Smooth muscle cell (in vitro differentiated cells): ENCODE data around the gene PARN. TPM values are rescaled to one million over a fixed set of nuclear protein-coding genes. Genes with fewer than 3 reads are reported as not detected.
"Not testable (repeated sequence)": the region's sequence is repeated elsewhere in the genome, so short reads cannot be mapped to it uniquely, and the experiment has no call there.

Experiments
- DNase-seq: peaks from one replicate; lab custom pipeline; 2025; ENCODE audit not compliant: unreplicated experiment; lab: John Stamatoyannopoulos, UW
- H2AFZ ChIP-seq: fragments of 200-600 bp; sonication (generic); 2 replicates; pipeline ENCODE4 v1.6.0; 2016; ENCODE audit warnings: antibody characterized with exemption, low read depth, mild to moderate bottlenecking
- H3F3A ChIP-seq: fragments of 200-600 bp; sonication (generic); 2 replicates; pipeline ENCODE4 v1.6.0; 2017; ENCODE audit warnings: antibody characterized with exemption, low read depth
- H3K27ac ChIP-seq: fragments of 200-600 bp; sonication (generic); 2 replicates; pipeline ENCODE4 v1.5.1; 2016; ENCODE audit warnings: low read depth, mild to moderate bottlenecking
- H3K27me3 ChIP-seq: fragments of 200-600 bp; sonication (generic); 2 replicates; pipeline ENCODE4 v1.6.1; 2016; ENCODE audit warnings: low read depth, mild to moderate bottlenecking
- H3K36me3 ChIP-seq: fragments of 200-600 bp; sonication (generic); 2 replicates; pipeline ENCODE4 v1.5.1; 2016; ENCODE audit warnings: low read depth
- H3K4me1 ChIP-seq: fragments of 200-600 bp; sonication (generic); 2 replicates; pipeline ENCODE4 v1.5.1; 2016; ENCODE audit warnings: low read depth
- H3K4me2 ChIP-seq: fragments of 200-600 bp; sonication (generic); 2 replicates; pipeline ENCODE4 v1.6.0; 2016; ENCODE audit warnings: mild to moderate bottlenecking
- H3K4me3 ChIP-seq: fragments of 200-600 bp; sonication (generic); 2 replicates; pipeline ENCODE4 v1.5.1; 2016; ENCODE audit warnings: mild to moderate bottlenecking
- H3K79me2 ChIP-seq: fragments of 200-600 bp; sonication (generic); 2 replicates; pipeline ENCODE4 v1.6.0; 2016; ENCODE audit warnings: low read depth, mild to moderate bottlenecking
- H3K9ac ChIP-seq: fragments of 200-600 bp; sonication (generic); 2 replicates; pipeline ENCODE4 v1.6.0; 2016; ENCODE audit warnings: low read depth
- H3K9me3 ChIP-seq: fragments of 200-600 bp; sonication (generic); replicated peaks from 2 replicates; pipeline ENCODE4 v1.5.1; 2016; ENCODE audit warnings: low read depth
- H4K20me1 ChIP-seq: fragments of 200-600 bp; sonication (generic); 2 replicates; pipeline ENCODE4 v1.6.0; 2016; ENCODE audit warnings: low read depth
- CTCF ChIP-seq: fragments of 200-600 bp; sonication (generic); IDR thresholded peaks from 2 replicates; pipeline ENCODE4 v1.5.1; 2017; ENCODE audit warnings: borderline replicate concordance, mild to moderate bottlenecking, antibody characterized with exemption; ENCODE audit not compliant: insufficient read depth, poor library complexity, severe bottlenecking
- WGBS: methylation state at CpG from one replicate; pipeline ENCODE4 v1.1.7; 2016; ENCODE audit warnings: low lambda C conversion rate; 5-methylcytosine and 5-hydroxymethylcytosine counted together
- polyA plus RNA-seq: library from polyadenylated mRNA; unstranded; fragments of >200 nt; fragmentation: Nextera tagmentation; extraction: Ambion mirVana; gene quantifications from 2 replicates; pipeline ENCODE4 v1.2.1, GENCODE V29; 2016
- total RNA-seq: library from RNA; depleted of rRNA; stranded (reverse); fragments of >200 nt; gene quantifications from 2 replicates; pipeline ENCODE4 v1.2.3, GENCODE V29; 2014

Gene PARN
- total and polyA plus RNA-seq, 2 experiments from 2014 or later = 22.2 to 24.6 TPM

GRCh38 chr16:14579266-14579665 lies 50.8 kb downstream of the PARN start:
- no peak overlapping the region for H2AFZ ChIP-seq
- H3F3A ChIP-seq = no peaks in the 10 kb centered on the region
- peaks cover 33% of the 10 kb centered on the region for H3K36me3 ChIP-seq
- H3K27ac ChIP-seq = no peak overlapping the region
- H3K4me1 ChIP-seq = no peaks in the 10 kb centered on the region
- WGBS = 94% methylated on average over 2 of the region's 2 CpGs
- TF ChIP-seq CTCF = no peak
- no peaks in the 10 kb centered on the region for H3K79me2 ChIP-seq
- no peaks in the 10 kb centered on the region for H4K20me1 ChIP-seq
- no peaks in the 10 kb centered on the region for H3K9me3 ChIP-seq
- H3K27me3 ChIP-seq = no peaks in the 10 kb centered on the region
- H3K4me3 ChIP-seq = no peak overlapping the region
- H3K4me2 ChIP-seq = no peak overlapping the region
- DNase-seq = no peak
- H3K9ac ChIP-seq = no peak overlapping the region

GRCh38 chr16:14576532-14576931 lies 53.5 kb downstream of the PARN start:
- Histone ChIP-seq H3K9me3 (no peaks in the 10 kb centered on the region), H2AFZ (no peak overlapping the region), H3K36me3 (peaks cover 22% of the 10 kb centered on the region), H3K27ac (no peak overlapping the region), H3K9ac (no peak overlapping the region), H3K79me2 (no peaks in the 10 kb centered on the region), H3K4me2 (no peak overlapping the region), H3F3A (no peaks in the 10 kb centered on the region), H3K27me3 (no peaks in the 10 kb centered on the region), H3K4me3 (no peak overlapping the region), H3K4me1 (no peaks in the 10 kb centered on the region), H4K20me1 (no peaks in the 10 kb centered on the region)
- TF ChIP-seq CTCF = no peak
- DNase-seq = no peak
- WGBS = 100% methylated on average over 1 of the region's 1 CpG

- Histone ChIP-seq H3F3A (no peaks in the 10 kb centered on the region), H3K4me2 (no peak overlapping the region), H3K79me2 (no peaks in the 10 kb centered on the region), H3K4me3 (no peak overlapping the region), H3K4me1 (no peaks in the 10 kb centered on the region), H3K9me3 (no peaks in the 10 kb centered on the region), H3K27me3 (no peaks in the 10 kb centered on the region), H4K20me1 (no peaks in the 10 kb centered on the region), H3K27ac (no peak overlapping the region), H3K36me3 (peaks cover 19% of the 10 kb centered on the region), H2AFZ (no peak overlapping the region), H3K9ac (no peak overlapping the region)
- TF ChIP-seq CTCF = no peak
- WGBS = 96% methylated on average over 3 of the region's 3 CpGs
- DNase-seq = no peak
Measured at GRCh38 chr16:14576069-14576468, 54.0 kb downstream of the PARN start.

- H3F3A ChIP-seq, H4K20me1 ChIP-seq, H3K27ac ChIP-seq, H3K9ac ChIP-seq, H3K4me1 ChIP-seq, H3K4me3 ChIP-seq, H2AFZ ChIP-seq, DNase-seq, H3K79me2 ChIP-seq, H3K9me3 ChIP-seq, H3K27me3 ChIP-seq, H3K4me2 ChIP-seq: not testable (repeated sequence)
- over 99% methylated on average over 4 of the region's 4 CpGs for WGBS
- H3K36me3 ChIP-seq = peaks cover 13% of the 10 kb centered on the region
Measured at GRCh38 chr16:14574698-14575415, 55.2 kb downstream of the PARN start.
